Measurements from ENCODE around the gene TRIM47. TPM values are rescaled to one million over a fixed set of nuclear protein-coding genes. Genes with fewer than 3 reads are reported as not detected.
"Not testable (repeated sequence)": the region's sequence is repeated elsewhere in the genome, so short reads cannot be mapped to it uniquely, and the experiment has no call there.

TRIM47 gene
- total RNA-seq, 1 experiment from 2014 or later, result 11.9 TPM

DNA sequence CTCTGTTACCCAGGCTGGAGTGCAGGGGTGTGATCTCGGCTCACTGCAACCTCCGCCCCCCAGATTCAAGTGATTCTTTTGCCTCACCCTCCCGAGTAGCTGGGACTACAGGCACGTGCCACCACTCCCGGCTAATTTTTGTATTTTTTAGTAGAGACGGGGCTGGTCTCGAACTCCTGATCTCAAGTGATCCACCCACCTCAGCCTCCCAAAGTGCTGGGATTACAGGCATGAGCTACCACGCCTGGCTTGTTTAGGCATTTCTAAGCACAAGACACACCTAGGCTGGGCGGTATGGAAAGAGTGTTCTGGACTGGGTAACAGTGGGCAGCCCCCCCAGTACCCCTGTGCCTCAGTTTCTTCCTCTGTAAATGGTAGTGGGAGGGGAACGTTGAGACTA lies 8.2 kb downstream of the TRIM47 start:
- DNase-seq (ENCODE audit: low read depth), result not testable (repeated sequence)

DNA sequence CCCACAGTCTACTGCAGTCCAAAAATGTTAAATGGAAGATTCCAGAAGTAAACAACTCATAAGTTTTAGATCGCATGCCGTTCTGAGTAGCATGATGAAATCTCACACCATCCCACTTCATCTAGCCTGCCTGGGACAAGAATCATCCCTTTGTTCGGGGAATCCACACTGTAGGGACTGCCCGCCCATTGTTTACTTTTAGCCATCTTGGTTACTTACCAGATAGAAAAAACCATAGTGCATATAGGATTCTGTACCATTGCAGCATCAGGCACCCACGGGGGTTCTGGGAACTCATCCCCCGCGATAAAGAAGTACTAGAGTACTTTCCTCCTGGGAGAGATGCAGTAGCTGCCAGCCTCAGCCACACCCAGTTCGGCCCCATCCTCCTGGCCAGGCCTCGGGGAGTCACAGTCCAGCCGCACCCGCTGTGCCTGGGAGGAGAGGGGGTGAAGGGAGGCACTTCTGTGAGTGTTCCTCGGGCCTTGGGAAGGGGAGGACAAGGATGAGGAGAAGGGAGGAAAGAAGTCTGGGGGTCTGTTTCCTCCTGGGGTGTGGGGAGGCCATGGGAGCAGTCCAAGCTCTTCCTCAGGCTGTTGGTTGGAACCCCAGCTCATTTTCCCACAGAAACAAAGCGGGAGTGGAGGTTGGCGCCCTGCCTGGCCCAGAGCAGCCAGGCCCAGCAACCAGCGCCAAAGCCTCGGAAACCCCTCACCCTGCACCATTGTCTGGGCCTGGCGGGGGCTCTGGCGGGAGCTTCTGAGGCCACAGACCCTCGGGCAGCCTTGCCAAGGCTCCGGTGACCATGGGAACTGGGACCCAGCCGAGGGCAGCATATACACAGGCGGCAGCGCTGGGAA lies 8.9 kb downstream of the TRIM47 start:
- no peak for DNase-seq (ENCODE audit: low read depth)

DNA sequence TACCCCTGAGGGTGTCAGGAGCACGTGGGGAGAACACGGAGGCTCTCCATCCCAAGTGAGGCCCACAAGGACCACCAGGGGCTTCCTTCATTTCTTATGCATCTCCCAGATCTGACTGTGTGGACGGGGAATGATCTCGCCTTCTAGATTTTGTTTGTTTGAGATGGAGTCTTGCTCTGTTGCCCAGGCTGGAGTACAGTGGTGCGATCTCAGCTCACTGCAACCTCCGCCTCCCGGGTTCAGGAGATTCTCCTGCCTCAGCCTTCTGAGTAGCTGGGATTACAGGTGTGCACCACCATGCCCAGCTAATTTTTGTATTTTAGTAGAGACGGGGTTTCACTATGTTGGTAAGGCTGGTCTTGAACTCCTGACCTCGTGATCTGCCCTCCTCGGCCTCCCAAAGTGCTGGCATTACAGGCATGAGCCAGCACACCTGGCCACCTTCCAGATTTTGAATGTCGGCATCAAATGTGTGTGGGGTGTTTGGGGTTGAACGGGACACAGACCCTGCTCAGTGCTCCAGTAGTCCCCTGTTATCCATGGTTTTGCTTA lies 9.6 kb downstream of the TRIM47 start:
- DNase-seq (ENCODE audit: low read depth), result not testable (repeated sequence)

DNA sequence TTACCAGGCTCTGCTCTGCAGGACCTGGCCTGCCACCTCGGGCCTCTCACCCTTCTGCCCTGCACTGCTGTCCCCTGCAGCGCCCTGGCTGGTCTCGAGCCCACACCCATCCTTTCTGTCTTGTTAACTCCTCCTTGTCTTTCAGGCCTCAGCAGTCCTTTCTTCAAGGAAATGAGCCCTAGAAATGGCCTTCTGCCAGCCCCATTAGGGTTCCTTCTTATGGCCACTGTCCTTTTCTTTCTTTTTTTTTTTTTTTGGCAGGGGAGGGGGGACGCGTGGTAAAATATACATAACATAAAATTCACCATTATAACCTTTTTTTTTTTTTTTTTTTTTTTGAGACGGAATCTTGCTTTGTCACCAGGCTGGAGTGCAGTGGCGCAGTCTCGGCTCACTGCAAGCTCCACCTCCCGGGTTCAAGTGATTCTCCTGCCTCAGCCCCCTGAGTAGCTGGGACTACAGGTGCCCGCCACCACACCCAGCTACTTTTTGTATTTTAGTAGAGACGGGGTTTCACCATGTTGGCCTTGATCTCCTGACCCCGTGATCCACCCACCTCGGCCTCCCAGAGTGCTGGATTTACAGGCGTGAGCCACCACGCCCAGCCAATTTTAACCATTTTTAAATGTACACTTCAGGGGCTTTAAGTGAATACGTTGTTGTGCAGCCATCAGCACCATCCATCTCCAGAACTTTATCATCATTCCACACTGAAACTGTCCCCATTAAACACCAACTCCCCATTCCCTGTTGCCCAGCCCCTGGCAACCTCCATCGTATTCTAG lies 12.8 kb downstream of the TRIM47 start:
- not testable (repeated sequence) for DNase-seq (ENCODE audit: low read depth)

DNA sequence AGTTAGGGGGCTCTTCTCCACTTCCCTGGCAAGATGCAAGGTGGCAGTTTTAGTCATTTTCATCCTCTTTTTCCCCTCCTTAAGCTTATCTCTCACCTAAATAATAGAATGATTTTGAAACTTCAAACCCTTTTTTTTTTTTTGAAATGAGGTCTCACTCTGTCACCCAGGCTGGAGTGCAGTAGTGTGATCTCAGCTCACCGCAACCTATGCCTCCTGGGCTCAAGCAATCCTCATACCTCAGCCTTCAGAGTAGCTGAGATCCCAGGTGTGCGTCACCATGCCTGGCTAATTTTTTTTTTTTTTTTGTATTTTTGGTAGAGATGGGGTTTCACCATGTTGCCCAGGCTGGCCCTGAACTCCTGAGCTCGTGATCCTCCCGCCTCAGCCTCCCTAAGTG lies 13.5 kb downstream of the TRIM47 start:
- DNase-seq (ENCODE audit: low read depth), result not testable (repeated sequence)

DNA sequence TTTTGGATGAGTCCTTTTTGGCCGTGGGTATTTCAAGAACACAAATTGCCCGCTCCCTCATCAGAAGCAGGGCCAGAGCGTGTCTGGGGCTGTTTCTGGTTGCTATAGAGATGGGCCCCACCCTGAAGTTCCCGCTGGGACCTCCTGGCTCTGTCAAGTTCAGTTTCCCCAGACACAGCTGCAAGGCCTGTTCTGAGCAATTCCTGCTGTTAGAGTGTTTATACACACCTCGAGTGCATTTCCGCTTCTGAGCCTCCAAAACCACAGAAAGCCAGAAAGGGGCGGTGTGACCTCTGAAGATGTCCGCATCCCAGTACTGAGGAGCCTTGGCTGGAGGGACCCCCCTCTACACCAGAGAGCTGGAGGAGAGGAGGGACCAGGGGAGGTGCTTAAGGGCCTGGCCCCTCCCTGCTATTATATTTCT lies 13.9 kb downstream of the TRIM47 start:
- DNase-seq (ENCODE audit: low read depth), result peak; percentile 69

DNA sequence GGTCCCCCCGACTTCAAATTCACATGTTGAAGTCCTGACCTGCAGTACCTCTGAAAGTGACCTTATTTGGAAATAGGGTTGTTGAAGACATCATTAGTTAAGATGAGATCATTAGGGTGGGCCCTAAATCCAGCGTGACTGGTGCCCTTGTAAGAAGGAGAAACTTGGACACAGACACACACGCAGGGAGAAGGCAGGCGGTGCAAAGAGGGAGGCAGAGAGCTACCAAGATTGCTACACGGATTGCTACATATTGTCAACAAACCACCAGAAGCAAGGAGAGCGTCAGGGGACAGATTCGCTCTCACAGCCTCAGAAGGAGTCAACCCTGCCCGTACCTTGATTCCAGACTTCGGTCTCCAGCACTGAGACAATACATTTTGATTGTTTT lies 16.5 kb downstream of the TRIM47 start:
- DNase-seq (ENCODE audit: low read depth), result no peak

DNA sequence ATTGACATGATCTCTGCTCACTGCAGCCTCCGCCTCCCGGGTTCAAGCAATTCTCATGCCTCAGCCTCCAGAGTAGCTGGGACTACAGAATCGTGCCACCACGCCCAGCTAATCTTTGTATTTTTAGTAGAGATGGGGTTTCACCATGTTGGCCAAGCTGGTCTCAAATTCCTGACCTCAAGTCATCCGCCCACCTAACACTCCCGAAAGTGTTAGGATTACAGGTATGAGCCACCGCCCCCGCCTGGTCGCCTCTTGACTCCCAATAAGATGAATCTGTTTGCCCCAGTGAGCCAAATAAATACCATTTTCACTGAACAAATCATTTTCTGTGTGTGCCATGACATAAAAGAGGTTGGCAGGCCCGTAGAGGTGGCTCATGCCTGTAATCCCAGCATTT lies 19.0 kb downstream of the TRIM47 start:
- DNase-seq (ENCODE audit: low read depth), result not testable (repeated sequence)

DNA sequence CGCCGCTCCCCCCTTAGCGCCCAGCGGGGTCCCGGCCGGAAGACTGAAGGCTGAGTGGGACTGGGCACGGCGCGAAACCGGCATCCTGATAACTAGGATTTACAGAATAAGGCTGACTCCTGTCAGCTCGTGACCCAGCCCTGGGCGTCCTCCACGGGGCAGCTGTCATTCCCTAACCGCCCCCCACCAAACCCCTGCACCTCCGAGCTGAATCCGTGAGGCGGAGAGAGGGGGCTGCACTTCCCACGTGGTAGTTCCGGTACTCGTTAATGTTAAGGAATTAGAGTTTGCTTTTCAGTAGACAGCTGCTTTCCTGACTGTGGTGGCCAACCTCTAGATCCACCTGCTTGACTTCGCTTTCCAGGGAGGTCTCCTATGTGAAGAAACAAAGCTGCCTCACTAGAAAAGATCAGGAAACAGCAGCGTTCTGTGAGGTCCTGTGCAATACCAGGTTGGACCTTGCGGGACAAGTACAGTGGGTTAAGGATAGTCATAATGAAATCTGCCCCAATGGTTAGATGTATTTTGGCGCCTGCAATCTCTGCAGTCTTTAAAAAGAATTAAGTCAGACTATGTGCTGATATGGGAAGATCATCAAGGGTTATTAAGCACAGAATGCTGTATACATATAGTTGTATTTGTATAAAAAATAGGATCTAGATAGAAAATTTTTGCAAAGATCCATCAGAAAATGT lies 22.2 kb downstream of the TRIM47 start:
- DNase-seq (ENCODE audit: low read depth), result no peak

DNA sequence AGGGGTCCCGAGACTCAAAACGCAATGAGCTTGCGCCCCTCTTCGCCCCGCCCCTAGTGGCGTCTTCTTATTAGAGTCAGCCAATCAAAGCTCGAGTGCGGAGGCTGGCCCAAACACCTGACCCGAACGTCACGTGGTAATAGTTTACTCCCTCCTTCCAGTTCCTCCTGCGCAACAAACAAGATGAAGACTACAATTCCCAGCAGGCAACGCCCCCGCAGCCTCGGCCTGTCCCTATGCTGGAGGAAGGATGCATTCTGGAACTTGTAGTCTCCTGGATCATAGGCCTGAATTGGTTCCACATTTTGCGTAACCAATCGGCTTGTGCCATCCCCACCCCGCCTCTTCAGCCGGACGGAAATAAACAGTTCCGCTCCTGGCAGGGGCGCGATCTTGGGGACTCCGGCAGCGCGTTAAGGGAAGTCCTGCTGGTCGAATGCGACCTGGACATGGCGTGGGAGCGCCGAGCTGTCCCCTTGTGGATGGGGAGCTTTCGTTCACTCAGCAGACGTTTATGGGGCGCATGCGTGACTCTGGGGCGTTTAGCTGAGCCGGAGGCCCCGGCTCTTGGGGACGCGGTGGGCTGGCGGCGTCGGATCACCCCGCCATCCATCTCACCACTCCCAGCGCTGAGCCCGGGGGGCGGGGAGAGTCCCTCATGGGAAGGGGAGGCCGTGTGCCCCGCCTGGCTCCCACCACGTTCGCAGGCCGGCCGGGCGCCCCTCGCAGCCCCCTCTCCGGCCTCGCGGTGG lies 22.9 kb downstream of the TRIM47 start, which contains the start of gene WBP2:
Gene WBP2, minus strand, starts transcription at position 26 of the 752 bp plus-strand sequence. CDS start 38 bp downstream, outside the sequence.
- DNase-seq (ENCODE audit: low read depth), result peak; percentile 100

DNA sequence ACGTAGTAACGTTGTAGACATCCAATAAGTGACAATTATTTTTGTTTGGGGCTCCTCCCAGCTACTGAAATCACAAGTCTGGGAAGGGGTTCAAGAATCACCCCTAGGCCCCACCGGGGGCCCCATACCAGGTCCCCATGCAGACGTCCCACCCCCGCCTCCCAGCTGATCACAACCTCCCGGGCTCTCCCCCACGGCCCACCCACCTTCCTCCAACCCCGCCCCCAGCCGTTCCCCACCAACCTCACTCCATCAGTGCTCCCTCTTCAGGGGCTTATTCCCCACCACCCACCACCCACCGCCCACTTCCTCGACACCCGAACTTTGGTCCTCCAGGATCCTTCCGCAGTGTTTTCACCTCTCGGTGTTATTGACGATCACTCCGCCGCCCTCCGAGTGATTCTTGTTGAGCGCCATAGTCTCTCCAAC lies 23.5 kb downstream of the TRIM47 start:
- no peak for DNase-seq (ENCODE audit: low read depth)

DNA sequence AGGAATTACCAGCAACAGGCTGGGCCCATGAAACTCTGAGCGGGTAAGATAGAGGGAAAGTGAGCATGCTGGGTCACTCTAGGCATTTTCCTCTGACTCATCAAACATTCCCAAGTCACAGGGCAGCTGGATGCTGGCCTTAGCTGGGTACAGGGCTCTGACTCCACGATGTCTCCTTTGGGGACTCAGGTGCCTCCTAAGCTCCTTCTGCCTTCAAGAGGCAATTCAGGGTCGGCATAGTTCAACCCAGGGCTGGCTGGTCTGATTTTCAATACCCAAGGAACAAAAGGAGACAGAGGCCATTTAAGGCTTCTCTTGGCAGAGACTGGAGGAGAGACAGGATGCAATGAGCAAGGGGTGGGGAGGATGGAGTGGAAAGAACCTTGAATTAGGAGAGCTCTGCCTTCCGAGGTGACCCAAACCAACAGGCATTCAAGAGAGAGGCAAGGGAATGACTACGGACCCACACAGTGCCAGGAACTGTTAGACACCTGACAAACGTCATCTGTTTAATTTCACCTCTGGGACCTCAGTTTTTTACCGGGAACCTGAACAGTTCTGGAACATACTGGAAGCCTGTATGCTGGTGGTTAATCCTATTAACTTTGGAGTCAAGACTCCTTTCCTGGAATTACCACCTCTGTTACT lies 24.2 kb downstream of the TRIM47 start:
- DNase-seq (ENCODE audit: low read depth), result peak; percentile 77

DNA sequence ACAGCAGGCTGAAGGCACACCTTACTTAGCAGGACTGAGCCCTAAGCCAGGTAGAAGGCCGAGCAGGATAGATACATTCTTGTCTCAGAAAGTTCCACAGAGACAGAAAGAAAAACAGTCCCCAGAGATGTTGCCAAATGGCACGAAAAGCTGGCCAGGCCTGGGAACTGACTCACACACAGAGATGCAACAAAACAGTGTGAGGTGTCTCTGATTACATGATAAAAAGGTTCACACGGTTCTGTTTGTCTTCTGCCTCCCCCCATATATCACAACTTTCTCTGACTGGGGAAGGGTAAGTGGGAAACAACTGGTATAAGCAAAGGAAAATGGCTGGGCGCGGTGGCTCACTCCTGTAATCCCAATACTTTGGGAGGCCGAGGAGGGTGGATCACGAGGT lies 24.9 kb downstream of the TRIM47 start:
- DNase-seq (ENCODE audit: low read depth), result peak; percentile 71

DNA sequence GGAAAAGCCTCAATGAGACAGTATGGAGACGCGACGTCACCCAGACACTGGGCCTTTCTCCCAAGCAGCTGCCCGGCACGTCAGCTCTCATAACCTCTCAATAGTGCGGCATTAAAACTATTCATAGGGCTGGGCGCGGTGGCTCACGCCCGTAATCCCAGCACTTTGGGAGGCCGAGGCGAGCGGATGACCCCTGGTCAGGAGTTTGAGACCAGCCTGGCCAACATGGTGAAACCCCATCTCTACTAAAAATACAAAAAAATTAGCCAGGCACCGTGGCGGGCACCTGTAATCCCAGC lies 26.7 kb downstream of the TRIM47 start:
- DNase-seq (ENCODE audit: low read depth), result not testable (repeated sequence)

DNA sequence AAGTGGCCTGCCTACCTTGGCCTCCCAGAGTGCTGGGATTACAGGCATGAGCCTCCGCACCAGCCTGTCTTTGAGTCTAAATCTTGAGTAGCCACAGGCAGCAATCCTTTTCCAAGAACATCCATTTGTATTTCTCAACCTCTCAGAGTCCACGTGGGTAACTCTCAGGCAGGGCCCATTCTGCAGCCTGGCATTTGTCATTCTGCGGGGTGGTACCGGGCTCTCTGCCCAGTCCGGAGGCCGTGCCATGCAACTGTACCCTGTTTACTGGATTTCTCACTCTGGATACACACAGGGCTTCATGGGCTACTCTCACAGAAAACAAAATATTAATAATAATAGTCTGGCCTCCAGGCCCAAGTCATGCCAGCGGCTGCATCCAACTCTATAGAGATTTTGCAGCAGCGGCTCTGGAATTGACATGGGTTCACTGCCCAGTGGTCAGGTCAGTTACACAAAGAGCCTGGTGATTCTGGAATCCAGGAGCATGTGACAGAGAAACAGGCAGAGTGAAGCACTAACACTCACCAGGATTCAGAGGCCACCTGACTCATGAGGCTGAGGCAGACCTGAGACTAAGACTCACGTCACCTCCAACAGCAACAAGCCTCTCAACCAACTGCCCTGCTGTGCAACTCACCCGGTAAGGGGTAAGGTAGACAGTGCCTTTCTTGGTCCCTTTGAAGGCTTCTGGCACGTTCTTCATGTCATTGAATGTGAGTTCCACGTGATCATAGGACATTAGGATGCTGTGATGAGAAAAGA lies 27.3 kb downstream of the TRIM47 start:
- no peak for DNase-seq (ENCODE audit: low read depth)

DNA sequence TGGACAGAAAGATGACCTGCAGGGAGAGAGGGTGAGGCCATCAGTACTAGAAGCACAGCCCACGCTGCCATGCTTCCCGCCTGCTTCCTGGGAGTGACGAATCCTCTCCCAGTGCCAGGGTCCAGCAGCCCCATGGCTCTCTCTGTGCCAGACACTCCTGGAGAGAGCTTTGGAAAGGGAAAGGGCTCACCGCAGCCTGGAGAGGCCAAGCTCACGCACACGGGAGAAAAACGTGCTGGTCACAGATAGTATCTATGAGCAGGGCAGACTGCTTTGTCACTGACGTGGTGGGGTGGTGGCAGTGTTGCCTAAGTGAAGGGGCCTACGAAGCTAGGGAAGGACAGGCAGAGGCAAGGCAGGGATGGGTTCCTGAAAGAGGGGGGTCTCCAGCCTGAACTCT lies 28.7 kb downstream of the TRIM47 start:
- no peak for DNase-seq (ENCODE audit: low read depth)

DNA sequence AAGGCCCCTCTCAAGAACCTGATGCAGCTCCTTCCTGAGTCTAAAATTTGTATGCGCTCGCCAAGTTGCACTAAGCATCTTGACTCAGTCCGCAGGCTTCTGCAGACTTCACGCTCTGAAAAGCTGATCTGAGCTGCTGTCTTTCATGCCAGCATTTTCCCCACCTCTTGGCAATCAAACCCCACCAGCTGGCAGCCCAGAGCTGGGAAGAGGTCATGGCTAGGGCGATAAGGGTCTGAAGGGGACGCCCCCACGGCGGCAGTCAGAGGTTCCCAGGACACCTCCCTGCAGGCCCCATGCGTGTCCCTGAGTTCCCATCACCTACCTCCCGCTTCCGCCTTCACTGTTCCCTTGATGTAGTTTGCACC lies 29.1 kb downstream of the TRIM47 start:
- DNase-seq (ENCODE audit: low read depth), result no peak

DNA sequence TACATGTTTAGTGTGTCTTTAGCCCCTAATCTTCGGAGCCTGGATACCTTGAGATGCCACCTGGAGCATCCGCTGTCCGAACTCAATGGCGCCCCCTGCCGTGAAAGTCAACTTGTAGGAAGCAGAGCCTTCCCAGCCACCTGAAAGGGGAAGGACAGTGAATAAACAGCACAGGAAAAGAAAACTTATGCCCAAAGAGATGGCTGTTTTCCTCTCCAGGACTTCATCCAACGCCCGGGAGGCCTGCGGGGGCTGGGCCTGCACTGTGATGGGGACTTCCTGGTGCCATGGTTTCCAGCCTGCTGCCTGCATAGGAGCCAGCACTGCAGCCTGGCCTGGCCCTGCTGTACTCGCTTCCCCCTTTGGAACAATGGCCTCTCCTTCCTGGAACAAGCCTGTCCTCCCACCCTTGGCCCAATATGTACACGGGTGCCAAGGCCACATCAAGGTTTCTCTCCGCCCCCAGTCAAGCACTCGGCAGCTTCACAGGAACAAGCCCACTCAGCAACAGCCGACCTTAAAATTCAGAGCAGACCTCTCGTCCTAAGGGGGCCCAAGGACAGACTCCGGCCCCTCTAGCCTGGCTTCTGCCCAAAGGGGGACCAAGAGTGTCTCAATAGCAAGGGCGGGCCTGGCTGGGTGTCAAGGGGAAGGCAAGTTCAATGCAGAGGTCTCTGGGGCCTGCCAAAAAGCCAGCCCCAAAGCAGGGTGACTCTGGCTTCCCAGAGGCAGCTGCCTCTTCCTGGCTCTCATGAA lies 29.7 kb downstream of the TRIM47 start:
- no peak for DNase-seq (ENCODE audit: low read depth)
